SK-N-SH (cell line): ENCODE results near the gene GABRQ. TPM values are rescaled to one million over a fixed set of nuclear protein-coding genes. Genes with fewer than 3 reads are reported as not detected.

Source experiments
- CTCF ChIA-PET: fragments of 300-600, 350-600 bp; formaldehyde crosslinking; extraction: SDS; loops from one replicate; lab custom pipeline; 2021; lab: Yijun Ruan, JAX
- POLR2A ChIA-PET: fragments of 350-600 bp; sonication (Branson Sonifier 250); formaldehyde crosslinking; extraction: SDS; loops from one replicate; lab custom pipeline; 2020; ENCODE audit warnings: antibody characterized with exemption, inconsistent platforms; lab: Yijun Ruan, JAX
- DNase-seq: peaks from one replicate; pipeline ENCODE4 v3.0.0; 2012
- H2AFZ ChIP-seq: fragments of 200-600 bp; sonication (generic); 2 replicates; pipeline ENCODE4 v1.8.1; 2016; ENCODE audit warnings: antibody characterized with exemption, mild to moderate bottlenecking, low read depth
- H3F3A ChIP-seq: fragments of 200-600 bp; sonication (generic); replicated peaks from 2 replicates; pipeline ENCODE3; 2016; ENCODE audit warnings: antibody characterized with exemption, mild to moderate bottlenecking; ENCODE audit not compliant: insufficient read depth
- H3K27ac ChIP-seq, 2 experiments: fragments of 200-500 bp in 1 of 2; fragments of 200-600 bp in 1 of 2; sonication (Bioruptor generic) in 1 of 2; sonication (generic), shearing (Covaris generic) in 1 of 2; 2 replicates each; pipeline versions ENCODE4 v1.5.1 to v1.6.1; 2014 to 2016; ENCODE audit warnings: low read depth in 2 of 2, inconsistent platforms in 1 of 2, low read length in 1 of 2, mild to moderate bottlenecking in 1 of 2, mixed read lengths in 1 of 2
- H3K27me3 ChIP-seq: fragments of 200-600 bp; sonication (generic), shearing (Covaris generic); 2 replicates; pipeline ENCODE4 v1.6.1; 2016; ENCODE audit warnings: mixed run types; ENCODE audit not compliant: insufficient read depth
- H3K36me3 ChIP-seq, 2 experiments: fragments of 200-500 bp in 1 of 2; fragments of 200-600 bp in 1 of 2; sonication (Bioruptor generic) in 1 of 2; sonication (generic) in 1 of 2; replicated peaks in 1 of 2; 2 replicates each; pipeline versions ENCODE3 to v1.5.1; 2014 to 2016; ENCODE audit warnings: low read length in 1 of 2, mild to moderate bottlenecking in 1 of 2; ENCODE audit not compliant: insufficient read depth in 2 of 2, control insufficient read depth in 1 of 2
- H3K4me1 ChIP-seq, 2 experiments: fragments of 200-500 bp in 1 of 2; fragments of 200-600 bp in 1 of 2; sonication (Bioruptor generic) in 1 of 2; sonication (generic), shearing (Covaris generic) in 1 of 2; 2 replicates each; pipeline versions ENCODE4 v1.5.1 to v1.6.1; 2014 to 2016; ENCODE audit warnings: low read depth in 1 of 2, low read length in 1 of 2, mixed run types in 1 of 2; ENCODE audit not compliant: insufficient read depth in 2 of 2, control insufficient read depth in 1 of 2
- H3K4me2 ChIP-seq: fragments of 200-600 bp; sonication (generic), shearing (Covaris generic); 2 replicates; pipeline ENCODE4 v1.6.1; 2017; ENCODE audit warnings: mixed run types
- H3K4me3 ChIP-seq, 2 experiments: fragments of 200-500 bp in 1 of 2; fragments of 200-600 bp in 1 of 2; sonication (Bioruptor generic) in 1 of 2; sonication (generic), shearing (Covaris generic) in 1 of 2; 2 replicates each; pipeline versions ENCODE4 v1.5.1 to v1.8.1; 2014 to 2016; ENCODE audit warnings: low read depth in 2 of 2, inconsistent platforms in 1 of 2, low read length in 1 of 2, mild to moderate bottlenecking in 1 of 2, mixed read lengths in 1 of 2, moderate library complexity in 1 of 2
- H3K79me2 ChIP-seq: fragments of 200-600 bp; sonication (generic); 2 replicates; pipeline ENCODE4 v1.8.1; 2017; ENCODE audit warnings: mild to moderate bottlenecking; ENCODE audit not compliant: insufficient read depth
- H3K9ac ChIP-seq: fragments of 200-600 bp; sonication (generic); 2 replicates; pipeline ENCODE4 v1.6.1; 2017; ENCODE audit warnings: mixed run types
- H3K9me2 ChIP-seq: fragments of 200-600 bp; sonication (generic); 2 replicates; pipeline ENCODE4 v1.6.1; 2017; ENCODE audit warnings: mixed run types
- H3K9me3 ChIP-seq: fragments of 200-600 bp; sonication (generic); 2 replicates; pipeline ENCODE4 v1.6.1; 2017; ENCODE audit warnings: mixed run types, mild to moderate bottlenecking, moderate library complexity
- H4K20me1 ChIP-seq: fragments of 200-600 bp; sonication (generic); 2 replicates; pipeline ENCODE4 v1.6.1; 2017; ENCODE audit warnings: mild to moderate bottlenecking, mixed run types; ENCODE audit not compliant: insufficient read depth
- ELF1 ChIP-seq: IDR thresholded peaks from 2 replicates; pipeline ENCODE4 v1.4.0; 2012
- FOXJ3 ChIP-seq: sonication (generic); formaldehyde crosslinking; IDR thresholded peaks from 2 replicates; pipeline ENCODE4 v1.5.1; 2020; ENCODE audit warnings: mild to moderate bottlenecking, missing genetic modification reagents
- GATA2 ChIP-seq: sonication (generic); formaldehyde crosslinking; IDR thresholded peaks from 2 replicates; pipeline ENCODE4 v1.5.0; 2020; ENCODE audit warnings: mild to moderate bottlenecking, missing genetic modification reagents
- NRF1 ChIP-seq: IDR thresholded peaks from 2 replicates; pipeline ENCODE4 v1.6.1; 2012; ENCODE audit warnings: low read depth, mild to moderate bottlenecking, low read length
- POLR2AphosphoS5 ChIP-seq: IDR thresholded peaks from 2 replicates; pipeline ENCODE4 v1.6.1; 2012; ENCODE audit warnings: low read depth, low read length
- RCOR1 ChIP-seq: fragments of 150-350 bp; IDR thresholded peaks from 2 replicates; pipeline ENCODE4 v1.6.1; 2017; ENCODE audit warnings: antibody characterized with exemption, low read length
- RFX5 ChIP-seq: IDR thresholded peaks from 2 replicates; pipeline ENCODE4 v1.6.1; 2012; ENCODE audit warnings: mild to moderate bottlenecking, improper control_type of control experiment, low read length
- RXRA ChIP-seq: IDR thresholded peaks from 2 replicates; pipeline ENCODE4 v1.4.0; 2012; ENCODE audit warnings: low read depth, mild to moderate bottlenecking, borderline replicate concordance
- SIN3A ChIP-seq: IDR thresholded peaks from 2 replicates; pipeline ENCODE4 v1.6.1; 2012; ENCODE audit warnings: low read depth, mild to moderate bottlenecking, low read length, moderate library complexity, borderline replicate concordance
- SMC3 ChIP-seq: IDR thresholded peaks from 2 replicates; pipeline ENCODE4 v1.6.1; 2012; ENCODE audit warnings: low read depth, low read length, improper control_type of control experiment
- TCF12 ChIP-seq: IDR thresholded peaks from 2 replicates; pipeline ENCODE4 v1.4.0; 2012
- TEAD4 ChIP-seq: IDR thresholded peaks from 2 replicates; pipeline ENCODE4 v1.4.0; 2012; ENCODE audit warnings: mild to moderate bottlenecking, borderline replicate concordance; ENCODE audit not compliant: insufficient read depth
- WGBS: methylation state at CpG from one replicate; pipeline ENCODE4 v1.1.6; 2017; ENCODE audit warnings: low lambda C conversion rate; 5-methylcytosine and 5-hydroxymethylcytosine counted together
- polyA plus RNA-seq, 3 experiments: library from polyadenylated mRNA; depleted of rRNA; stranded (reverse); fragments of >200 nt; gene quantifications; 2 replicates each; pipeline ENCODE4 v1.2.3, GENCODE V29; 2012
- TF ChIP-seq, protein P1 (sequence below): fragments of 150-350 bp; IDR thresholded peaks from 2 replicates; pipeline ENCODE4 v1.6.1; 2017; ENCODE audit warnings: antibody characterized with exemption, low read length, low read depth, borderline replicate concordance
- TF ChIP-seq, protein P2 (sequence below): IDR thresholded peaks from 2 replicates; pipeline ENCODE4; 2012
- TF ChIP-seq, protein P3 (sequence below): IDR thresholded peaks from 2 replicates; pipeline ENCODE4 v1.4.0; 2012; ENCODE audit warnings: low read depth
- TF ChIP-seq, protein P4 (sequence below): IDR thresholded peaks from 2 replicates; pipeline ENCODE4 v1.4.0; 2012; ENCODE audit warnings: low read depth, borderline replicate concordance

Gene GABRQ
- polyA plus RNA-seq, 1 of the 3 experiments (the other 2 are of a cell fraction) = 0.02 TPM

DNA sequence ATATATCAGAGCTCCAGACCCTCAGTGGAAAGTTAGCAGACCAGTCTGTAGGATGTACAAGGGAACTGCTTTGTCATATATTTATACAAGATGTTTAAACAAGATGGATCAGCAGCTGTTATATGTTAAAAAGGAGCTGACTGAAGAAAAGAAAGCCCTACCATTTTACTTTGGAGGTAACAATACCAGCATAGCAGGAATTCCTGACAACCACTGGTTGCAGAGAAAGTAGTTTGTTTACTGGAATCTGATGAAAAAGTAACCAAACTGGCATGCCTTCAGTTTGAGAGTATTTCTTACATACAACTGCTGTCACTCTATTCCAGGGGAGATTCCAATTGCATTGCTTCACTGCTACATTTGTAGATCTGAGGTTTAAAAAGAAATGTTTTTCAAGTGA is 49.5 kb upstream of the GABRQ start:
- H4K20me1 ChIP-seq = no peaks in the 10 kb centered on the region
- no peak overlapping the region for H2AFZ ChIP-seq
- H3K79me2 ChIP-seq = no peaks in the 10 kb centered on the region
- H3K9me3 ChIP-seq = no peaks in the 10 kb centered on the region
- no peaks in the 10 kb centered on the region for H3K4me1 ChIP-seq
- H3K9me2 ChIP-seq = no peaks in the 10 kb centered on the region
- no peaks in the 10 kb centered on the region for H3K36me3 ChIP-seq
- no peaks in the 10 kb centered on the region for H3K27me3 ChIP-seq
- H3K9ac ChIP-seq = no peak overlapping the region
- H3K4me2 ChIP-seq = no peak overlapping the region
- ChIA-PET POLR2A (no interaction called here), CTCF (no interaction called here)
- DNase-seq = no peak
- no peak overlapping the region for H3K4me3 ChIP-seq
- no peaks in the 10 kb centered on the region for H3F3A ChIP-seq
- TF ChIP-seq SMC3 (no peak), GATA2 (CRISPR knock-in tag) (no peak), ELF1 (no peak), TEAD4 (0 out of 2 replicates have a peak, but pooled peaks have one; percentile 10), RXRA (no peak), RCOR1 (no peak), TCF12 (peak; percentile 42; the same call in 1 of the 2 replicates), NRF1 (no peak), POLR2AphosphoS5 (no peak), FOXJ3 (CRISPR knock-in tag) (no peak), RFX5 (no peak), SIN3A (no peak)
- TF ChIP-seq, protein P1, sequence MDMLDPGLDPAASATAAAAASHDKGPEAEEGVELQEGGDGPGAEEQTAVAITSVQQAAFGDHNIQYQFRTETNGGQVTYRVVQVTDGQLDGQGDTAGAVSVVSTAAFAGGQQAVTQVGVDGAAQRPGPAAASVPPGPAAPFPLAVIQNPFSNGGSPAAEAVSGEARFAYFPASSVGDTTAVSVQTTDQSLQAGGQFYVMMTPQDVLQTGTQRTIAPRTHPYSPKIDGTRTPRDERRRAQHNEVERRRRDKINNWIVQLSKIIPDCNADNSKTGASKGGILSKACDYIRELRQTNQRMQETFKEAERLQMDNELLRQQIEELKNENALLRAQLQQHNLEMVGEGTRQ = no peak
- TF ChIP-seq, protein P2, sequence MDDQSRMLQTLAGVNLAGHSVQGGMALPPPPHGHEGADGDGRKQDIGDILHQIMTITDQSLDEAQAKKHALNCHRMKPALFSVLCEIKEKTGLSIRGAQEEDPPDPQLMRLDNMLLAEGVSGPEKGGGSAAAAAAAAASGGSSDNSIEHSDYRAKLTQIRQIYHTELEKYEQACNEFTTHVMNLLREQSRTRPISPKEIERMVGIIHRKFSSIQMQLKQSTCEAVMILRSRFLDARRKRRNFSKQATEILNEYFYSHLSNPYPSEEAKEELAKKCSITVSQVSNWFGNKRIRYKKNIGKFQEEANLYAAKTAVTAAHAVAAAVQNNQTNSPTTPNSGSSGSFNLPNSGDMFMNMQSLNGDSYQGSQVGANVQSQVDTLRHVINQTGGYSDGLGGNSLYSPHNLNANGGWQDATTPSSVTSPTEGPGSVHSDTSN = peak; percentile 35; the same call in 1 of the 2 replicates
- TF ChIP-seq, protein P3, sequence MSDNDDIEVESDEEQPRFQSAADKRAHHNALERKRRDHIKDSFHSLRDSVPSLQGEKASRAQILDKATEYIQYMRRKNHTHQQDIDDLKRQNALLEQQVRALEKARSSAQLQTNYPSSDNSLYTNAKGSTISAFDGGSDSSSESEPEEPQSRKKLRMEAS = no peak
- no peak overlapping the region for H3K27ac ChIP-seq

DNA sequence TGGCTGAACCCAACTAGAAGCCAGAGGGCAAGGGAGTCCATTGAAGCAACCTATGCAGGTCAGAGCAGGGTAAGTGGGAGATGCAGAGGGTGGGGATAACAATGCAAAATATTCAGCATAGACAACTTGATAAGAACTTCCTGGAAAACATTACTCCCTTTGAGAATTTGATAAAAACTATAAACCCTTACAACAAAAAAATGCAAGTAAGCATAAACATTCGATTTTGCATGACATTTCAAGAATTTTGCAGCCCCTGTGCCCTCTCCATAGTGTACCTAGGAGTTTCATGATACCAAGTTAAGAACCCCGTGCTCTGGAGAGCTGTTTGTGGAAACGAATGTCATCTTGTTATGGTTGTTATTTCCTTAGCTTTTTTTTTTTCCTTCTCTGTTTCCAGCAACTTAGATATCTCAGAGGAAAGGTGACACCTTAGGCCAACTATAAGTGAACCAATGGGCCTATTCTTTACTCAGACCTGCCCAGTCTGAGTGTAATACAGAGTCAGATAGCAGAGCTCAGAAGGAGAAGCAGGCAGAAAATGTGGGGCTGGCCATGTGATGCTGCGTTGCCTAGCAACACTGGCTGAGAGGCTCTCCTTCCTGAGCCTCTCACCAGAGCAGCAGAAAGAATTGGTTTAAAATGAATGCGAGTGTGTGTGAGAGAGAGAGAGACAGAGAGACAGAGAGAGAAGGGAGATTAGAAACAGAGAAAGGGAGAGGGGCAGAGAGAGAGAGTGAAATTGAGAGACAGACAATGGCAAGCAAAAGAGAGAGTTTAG is 36.7 kb upstream of the GABRQ start:
- H3K9me3 ChIP-seq = no peaks in the 10 kb centered on the region
- H3K27me3 ChIP-seq = no peaks in the 10 kb centered on the region
- CTCF ChIA-PET = interaction anchor here (1.7 to 3.3 kb wide), 2 partner anchors 32 to 220 kb away, joined by 7 to 13 read pairs; no protein-coding TSS in a partner anchor
- no peaks in the 10 kb centered on the region for H3K36me3 ChIP-seq
- no peak overlapping the region for H3K4me2 ChIP-seq
- H3K9ac ChIP-seq = no peak overlapping the region
- no peak overlapping the region for H3K27ac ChIP-seq
- H3K9me2 ChIP-seq = no peaks in the 10 kb centered on the region
- H3K79me2 ChIP-seq = no peaks in the 10 kb centered on the region
- no peaks in the 10 kb centered on the region for H3K4me1 ChIP-seq
- peak; percentile 20 for DNase-seq
- TF ChIP-seq GATA2 (CRISPR knock-in tag) = no peak
- TF ChIP-seq, protein P4, sequence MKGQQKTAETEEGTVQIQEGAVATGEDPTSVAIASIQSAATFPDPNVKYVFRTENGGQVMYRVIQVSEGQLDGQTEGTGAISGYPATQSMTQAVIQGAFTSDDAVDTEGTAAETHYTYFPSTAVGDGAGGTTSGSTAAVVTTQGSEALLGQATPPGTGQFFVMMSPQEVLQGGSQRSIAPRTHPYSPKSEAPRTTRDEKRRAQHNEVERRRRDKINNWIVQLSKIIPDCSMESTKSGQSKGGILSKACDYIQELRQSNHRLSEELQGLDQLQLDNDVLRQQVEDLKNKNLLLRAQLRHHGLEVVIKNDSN = peak; percentile 49; the same call in 1 of the 2 replicates
- 21% methylated on average over 5 of the region's 5 CpGs for WGBS
- H3F3A ChIP-seq = no peaks in the 10 kb centered on the region
- no peaks in the 10 kb centered on the region for H4K20me1 ChIP-seq
- no peak overlapping the region for H2AFZ ChIP-seq
- POLR2A ChIA-PET = no interaction called here
- no peak overlapping the region for H3K4me3 ChIP-seq
